Mucosa of stomach (tissue), 1 donor: ENCODE data around the gene IFITM10.

Source experiments
- H3K27me3 ChIP-seq: one replicate; pipeline ENCODE4 v1.7.0; 2013; ENCODE audit warnings: mild to moderate bottlenecking, low read length; ENCODE audit not compliant: control insufficient read depth, insufficient read depth
- H3K36me3 ChIP-seq: one replicate; pipeline ENCODE4 v1.7.0; 2013; ENCODE audit warnings: low read length; ENCODE audit not compliant: control insufficient read depth, insufficient read depth
- H3K4me1 ChIP-seq: one replicate; pipeline ENCODE4 v1.7.0; 2013; ENCODE audit warnings: mild to moderate bottlenecking, low read length; ENCODE audit not compliant: control insufficient read depth, insufficient read depth
- H3K4me3 ChIP-seq: one replicate; pipeline ENCODE4 v1.7.0; 2013; ENCODE audit warnings: low read length
- H3K9ac ChIP-seq: one replicate; pipeline ENCODE4 v1.7.0; 2013; ENCODE audit warnings: mild to moderate bottlenecking, low read length, moderate library complexity
- H3K9me3 ChIP-seq: one replicate; pipeline ENCODE4 v1.7.0; 2013; ENCODE audit warnings: mild to moderate bottlenecking, low read length, moderate library complexity; ENCODE audit not compliant: control insufficient read depth
- donor health status: Pancreatic carcinoma.

The IFITM10 gene

DNA sequence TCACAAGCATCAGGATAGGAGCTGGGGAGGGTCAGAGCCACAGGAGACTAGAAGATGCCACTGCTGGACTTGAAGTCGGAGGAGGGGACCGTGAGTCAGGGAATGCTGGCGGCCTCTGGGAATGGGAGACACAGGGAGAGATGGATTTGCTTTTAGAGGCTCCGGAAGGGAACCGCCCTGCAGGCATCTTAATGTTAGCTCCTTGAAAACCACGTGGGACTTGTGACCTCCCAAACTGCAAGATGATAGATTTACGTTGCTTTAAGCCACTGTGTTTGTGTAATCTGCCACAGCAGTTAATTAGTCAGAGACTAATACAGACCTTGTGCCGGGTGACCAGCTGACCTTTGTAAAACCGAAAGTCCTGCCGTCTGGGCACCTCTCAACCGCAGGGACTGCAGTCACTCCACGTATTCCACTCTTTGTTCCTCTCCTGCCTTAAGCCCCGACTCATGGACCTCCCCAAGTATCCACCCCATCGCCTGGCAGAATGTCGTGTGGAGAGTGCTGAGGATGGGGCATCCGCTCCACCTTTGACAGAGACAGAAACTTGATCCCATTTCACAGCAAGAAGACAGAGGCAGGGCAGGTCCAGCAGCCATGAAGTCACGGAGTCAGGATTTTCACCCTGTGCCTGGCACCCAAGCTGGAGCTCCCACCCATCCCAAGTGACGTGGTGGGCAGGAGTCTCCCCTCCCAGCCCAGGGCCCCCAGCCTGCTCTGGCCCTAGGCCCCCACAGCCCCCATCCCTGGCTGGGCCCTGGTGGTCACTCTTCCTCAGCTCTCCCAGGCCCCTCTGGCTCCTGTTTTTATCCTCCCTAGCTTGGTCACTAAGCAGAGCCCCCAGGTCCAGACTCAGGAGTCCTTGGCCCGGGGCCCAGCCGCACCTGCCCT, 32.7 kb upstream of the IFITM10 start:
- Histone ChIP-seq H3K4me1 (peaks cover 10% of the 10 kb centered on the region), H3K4me3 (no peak overlapping the region), H3K27me3 (no peaks in the 10 kb centered on the region), H3K9ac (no peak overlapping the region), H3K9me3 (no peaks in the 10 kb centered on the region), H3K36me3 (no peaks in the 10 kb centered on the region)

DNA sequence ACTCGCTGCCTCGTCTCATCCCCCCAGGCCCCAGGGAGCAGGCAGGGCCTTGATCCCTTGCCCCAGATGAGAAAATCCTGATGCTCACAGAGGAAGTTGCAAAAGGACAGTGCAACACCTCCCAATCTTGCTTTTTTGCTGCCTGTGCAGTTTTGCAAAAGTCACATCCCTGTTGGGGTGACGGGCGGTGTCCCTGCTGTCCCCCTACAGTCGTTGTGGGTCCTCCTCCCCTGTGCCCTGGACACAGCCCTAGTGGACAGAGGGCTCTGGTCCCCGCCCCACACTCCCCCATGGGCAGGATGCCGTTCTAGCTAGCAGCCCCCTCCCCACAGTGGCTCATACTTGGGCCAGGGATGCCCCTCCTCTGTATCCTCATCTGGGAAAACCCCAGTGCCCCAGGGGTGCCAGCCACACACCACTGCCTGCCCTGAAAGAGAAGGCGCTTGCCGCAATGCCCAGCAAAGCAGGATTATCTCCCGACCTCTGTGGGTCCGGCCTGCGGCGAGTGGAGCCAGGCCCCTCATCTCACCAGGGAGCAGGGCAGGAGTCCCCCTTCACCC, 31.7 kb upstream of the IFITM10 start:
- Histone ChIP-seq H3K9ac (no peak overlapping the region), H3K9me3 (no peaks in the 10 kb centered on the region), H3K4me3 (no peak overlapping the region), H3K36me3 (no peaks in the 10 kb centered on the region), H3K27me3 (no peaks in the 10 kb centered on the region), H3K4me1 (peaks cover 13% of the 10 kb centered on the region)

DNA sequence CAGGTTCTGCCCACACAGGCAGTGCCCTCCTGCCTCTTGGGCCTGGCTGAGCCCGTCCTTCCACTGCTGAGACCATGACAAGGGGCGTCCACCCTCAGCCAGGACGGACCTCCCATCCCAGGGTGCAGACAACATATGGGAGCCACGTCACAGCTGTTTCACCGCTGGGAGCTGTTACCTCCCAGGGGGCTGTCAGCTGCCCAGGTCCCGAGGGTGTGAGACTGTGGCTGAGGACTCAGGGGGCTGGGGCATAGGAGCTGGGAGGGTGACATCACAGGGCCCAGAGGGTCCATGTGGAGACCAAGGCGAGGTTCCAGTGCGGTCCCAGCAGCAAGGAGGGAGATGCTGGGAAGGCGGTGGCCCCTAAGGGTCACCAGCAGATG, 31.2 kb upstream of the IFITM10 start:
- H3K9ac ChIP-seq, result no peak overlapping the region
- H3K4me1 ChIP-seq, result peaks cover 13% of the 10 kb centered on the region
- no peaks in the 10 kb centered on the region for H3K36me3 ChIP-seq
- H3K27me3 ChIP-seq, result no peaks in the 10 kb centered on the region
- H3K4me3 ChIP-seq, result no peak overlapping the region
- no peaks in the 10 kb centered on the region for H3K9me3 ChIP-seq

DNA sequence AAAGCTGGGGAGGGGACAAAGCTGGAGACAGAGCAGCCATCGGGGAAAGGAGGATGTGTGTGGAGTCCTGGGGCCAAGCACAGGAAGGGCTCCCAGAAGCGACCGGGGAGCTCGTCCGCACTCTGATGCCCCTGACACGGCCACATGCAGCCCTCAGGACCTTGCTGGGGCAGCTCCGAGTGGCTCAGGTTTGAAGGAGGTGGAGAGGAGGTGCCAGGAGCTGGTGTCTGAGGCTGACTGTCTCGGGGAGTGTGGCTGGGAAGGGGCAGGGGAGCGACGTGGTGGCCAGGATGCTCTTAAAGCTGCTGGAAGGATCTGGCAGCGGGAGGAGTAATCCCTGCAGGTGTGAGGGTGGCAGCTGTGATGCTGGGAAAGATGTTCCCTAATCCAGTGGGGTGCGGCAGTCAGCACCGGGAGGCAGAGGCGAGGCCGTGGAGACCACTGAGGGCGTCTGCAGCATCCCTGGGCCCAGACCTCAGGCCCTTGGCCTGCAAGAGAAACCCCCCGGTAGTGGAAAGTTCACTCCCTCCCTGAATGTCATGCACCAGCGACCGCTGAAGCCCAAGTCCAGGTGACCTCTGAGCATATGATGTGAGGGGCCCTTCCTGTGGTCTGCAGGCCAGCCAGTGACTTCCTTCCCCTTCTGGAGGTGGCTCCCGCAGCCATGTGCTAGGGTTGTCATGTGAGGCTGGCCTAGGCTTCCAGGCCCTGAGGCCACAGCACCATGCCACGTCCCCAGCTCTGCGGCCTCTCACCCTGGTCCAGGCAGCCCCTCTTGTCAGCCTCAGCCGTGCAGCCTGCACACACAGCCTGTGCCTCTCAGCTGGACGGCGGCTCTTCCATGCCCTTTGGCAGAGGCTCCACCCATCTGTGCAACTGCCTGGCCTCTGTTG, 30.6 kb upstream of the IFITM10 start:
- Histone ChIP-seq H3K4me3 (no peak overlapping the region), H3K36me3 (no peaks in the 10 kb centered on the region), H3K27me3 (no peaks in the 10 kb centered on the region), H3K4me1 (peaks cover 13% of the 10 kb centered on the region), H3K9ac (no peak overlapping the region), H3K9me3 (no peaks in the 10 kb centered on the region)

DNA sequence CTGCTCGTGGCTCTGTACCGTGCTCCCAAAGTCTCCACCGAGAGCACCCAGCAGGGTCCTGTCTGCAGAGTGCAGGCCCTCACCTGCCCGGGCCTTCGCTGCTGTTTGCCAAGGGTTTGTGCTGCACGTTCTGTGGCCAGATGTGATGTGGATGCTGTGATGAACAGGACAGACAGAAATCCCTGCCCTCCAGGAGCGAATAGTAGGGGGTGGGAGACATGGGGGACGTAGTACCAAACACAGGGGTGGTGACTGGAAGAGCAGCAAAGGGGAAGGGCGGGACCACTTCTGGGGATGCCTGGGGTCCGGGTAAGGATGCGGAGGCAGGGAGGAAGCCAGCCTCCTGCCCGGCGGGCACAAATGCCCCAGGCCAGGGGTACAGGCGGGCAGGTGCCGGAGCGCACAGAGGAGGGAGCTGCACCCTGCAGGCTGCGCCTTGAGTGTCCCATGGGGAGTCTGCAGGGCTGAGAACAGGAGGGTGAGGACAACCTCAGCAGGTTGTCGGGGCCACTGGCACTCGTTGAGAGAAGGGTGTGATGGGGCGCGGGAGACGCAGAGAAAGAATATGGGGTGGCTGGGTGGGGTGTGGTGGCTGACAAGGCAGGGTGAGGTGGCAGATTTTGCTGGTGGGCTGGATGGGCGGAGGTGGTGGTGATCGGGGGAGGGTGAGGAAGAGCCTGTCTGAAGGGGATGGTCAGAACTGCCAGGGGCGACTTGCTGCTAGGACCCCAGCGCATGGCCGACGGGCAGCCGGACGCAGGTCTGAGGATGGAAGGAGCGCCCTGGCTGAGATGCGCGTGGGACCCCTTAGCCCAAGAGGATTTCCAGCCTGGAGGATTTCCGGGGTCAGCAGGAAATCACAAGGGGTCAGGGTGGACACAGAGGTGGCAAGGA, 29.7 kb upstream of the IFITM10 start:
- Histone ChIP-seq H3K27me3 (no peaks in the 10 kb centered on the region), H3K4me3 (no peak overlapping the region), H3K9me3 (no peaks in the 10 kb centered on the region), H3K36me3 (no peaks in the 10 kb centered on the region), H3K9ac (no peak overlapping the region), H3K4me1 (peaks cover 13% of the 10 kb centered on the region)

DNA sequence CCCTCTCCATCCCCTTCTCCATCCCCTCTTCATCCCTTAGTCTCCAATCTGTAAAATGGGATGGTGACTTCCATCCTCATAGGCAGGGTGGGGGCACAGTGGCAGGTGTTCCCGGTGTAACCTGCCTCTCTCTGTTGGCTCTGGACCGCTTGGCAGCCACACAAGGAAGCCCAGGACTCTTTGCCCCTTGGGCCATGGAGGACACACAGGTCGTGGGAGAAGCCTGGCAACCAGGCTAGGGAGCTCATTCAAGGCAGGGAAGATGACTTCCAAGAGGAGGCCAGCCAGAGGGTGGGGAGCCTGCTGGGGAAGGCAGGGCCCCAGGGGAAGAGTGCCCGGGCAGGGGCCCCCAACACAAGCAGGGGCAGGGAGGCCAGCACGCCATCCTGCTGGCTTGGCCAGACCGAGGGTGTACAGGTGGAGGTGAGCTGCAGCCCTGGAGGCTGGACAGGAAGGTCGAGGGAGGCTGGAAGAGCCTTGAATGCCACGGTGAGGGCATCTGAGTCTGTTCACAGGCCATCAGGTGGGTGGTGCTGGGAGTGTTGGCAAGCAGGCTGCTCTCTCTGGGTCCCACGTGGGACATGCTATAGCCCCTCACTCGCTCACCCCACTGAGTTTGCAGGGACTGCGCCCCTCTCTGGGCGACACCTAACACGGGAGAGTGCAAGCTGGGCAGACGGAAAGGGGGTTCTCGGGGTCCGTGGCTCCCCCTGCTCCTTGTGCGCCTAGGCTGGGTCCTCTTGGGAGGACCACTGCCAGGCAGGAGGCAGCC, 28.8 kb upstream of the IFITM10 start:
- Histone ChIP-seq H3K9me3 (no peaks in the 10 kb centered on the region), H3K9ac (no peak overlapping the region), H3K27me3 (no peaks in the 10 kb centered on the region), H3K36me3 (no peaks in the 10 kb centered on the region), H3K4me1 (peaks cover 13% of the 10 kb centered on the region), H3K4me3 (no peak overlapping the region)

DNA sequence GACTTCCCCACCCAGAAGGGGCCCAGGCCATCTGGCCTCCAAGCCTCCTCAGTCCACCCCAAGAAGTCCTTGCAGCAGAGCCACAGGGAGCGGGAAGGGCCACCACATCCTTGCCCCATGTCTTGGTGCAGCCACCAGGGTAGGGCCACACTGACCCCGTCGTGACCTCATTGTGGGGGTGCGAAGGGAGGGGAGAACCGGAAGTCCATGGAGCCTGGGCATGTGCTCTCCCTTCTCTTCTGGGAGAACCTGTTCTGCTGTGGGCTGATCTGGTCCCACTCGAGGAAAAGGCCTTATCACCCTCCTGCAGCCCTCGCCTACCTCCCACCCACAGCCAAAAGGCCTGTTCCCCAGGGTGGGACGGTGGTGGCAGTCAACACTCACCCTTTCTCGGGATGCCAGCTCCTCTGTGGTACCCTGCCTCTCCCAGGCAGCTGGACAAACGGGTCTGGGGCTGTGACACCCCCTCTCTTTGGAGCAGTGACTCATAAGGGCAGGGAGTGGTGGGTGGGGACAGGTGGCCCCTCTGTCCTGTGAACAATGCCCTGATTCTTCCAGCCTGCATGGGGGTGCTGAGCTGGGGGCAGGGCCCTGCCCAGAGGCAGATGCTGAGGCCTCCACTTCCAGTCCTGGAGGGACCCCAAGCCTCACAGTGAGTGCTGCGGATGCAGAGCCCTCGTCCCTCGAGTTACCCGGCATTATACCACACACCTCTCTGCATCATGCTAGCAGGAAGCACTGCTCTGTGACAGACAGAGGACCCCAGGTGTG, 27.9 kb upstream of the IFITM10 start:
- H3K36me3 ChIP-seq, result no peaks in the 10 kb centered on the region
- H3K27me3 ChIP-seq, result no peaks in the 10 kb centered on the region
- peaks cover 17% of the 10 kb centered on the region for H3K4me1 ChIP-seq
- H3K4me3 ChIP-seq, result no peak overlapping the region
- H3K9me3 ChIP-seq, result no peaks in the 10 kb centered on the region
- H3K9ac ChIP-seq, result no peak overlapping the region

DNA sequence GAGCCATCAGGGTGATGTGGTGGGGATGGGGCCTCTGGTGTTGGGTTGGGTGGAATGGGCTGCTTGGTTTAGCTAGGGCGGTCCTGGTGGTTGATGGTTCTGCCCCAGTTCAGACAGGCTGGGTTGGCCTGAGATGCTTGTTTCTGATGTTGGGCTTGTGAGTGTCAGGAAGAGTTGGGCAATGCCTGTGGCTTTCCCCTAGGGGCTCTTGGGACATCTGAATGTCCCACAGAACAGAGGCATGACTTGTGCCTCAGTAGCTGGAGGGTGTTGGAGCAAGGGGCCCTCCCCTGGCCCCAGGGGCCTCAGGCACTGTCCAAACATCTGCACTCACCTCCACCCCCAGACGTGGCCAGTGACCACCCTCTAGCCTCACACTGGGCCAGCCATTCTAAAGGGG, 27.3 kb upstream of the IFITM10 start:
- no peak overlapping the region for H3K4me3 ChIP-seq
- no peaks in the 10 kb centered on the region for H3K27me3 ChIP-seq
- peaks cover 21% of the 10 kb centered on the region for H3K4me1 ChIP-seq
- no peak overlapping the region for H3K9ac ChIP-seq
- H3K36me3 ChIP-seq, result no peaks in the 10 kb centered on the region
- no peaks in the 10 kb centered on the region for H3K9me3 ChIP-seq

DNA sequence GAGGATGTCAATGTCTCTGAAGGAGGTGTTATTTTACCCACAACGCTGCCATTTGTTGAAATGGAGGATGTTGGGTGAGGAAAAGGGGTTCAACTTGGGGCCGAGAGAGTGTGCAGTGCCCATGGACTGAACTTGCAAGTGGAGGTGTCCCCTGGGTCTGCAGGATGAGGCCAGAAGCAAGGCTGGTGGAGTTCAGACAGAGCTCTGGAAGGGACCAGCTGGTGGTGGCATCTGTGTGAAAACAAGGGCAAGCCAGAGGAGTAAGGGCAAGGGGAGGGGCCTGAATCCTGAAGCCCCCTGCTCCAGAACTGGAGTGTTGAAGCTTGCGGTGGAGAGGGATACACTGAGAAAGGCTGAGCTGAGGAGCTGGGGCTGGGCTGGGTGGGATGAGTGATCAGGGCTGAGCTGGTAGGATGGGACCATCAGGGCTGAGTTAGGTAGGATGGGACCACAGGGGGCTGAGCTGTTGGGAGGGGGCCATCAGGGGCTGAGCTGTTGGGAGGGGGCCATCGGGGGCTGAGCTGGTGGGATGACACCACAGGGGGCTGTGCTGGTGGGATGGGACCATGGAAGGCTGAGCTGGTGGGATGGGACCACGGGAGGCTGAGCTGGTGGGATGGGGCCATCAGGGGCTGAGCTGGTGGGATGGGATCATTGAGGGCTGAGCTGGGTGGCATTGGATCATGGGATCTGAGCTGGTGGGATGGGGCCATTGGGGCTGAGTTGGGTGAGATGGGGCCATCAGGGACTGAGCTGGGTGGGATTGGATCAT, 26.7 kb upstream of the IFITM10 start:
- H3K9ac ChIP-seq, result no peak overlapping the region
- no peaks in the 10 kb centered on the region for H3K9me3 ChIP-seq
- H3K4me1 ChIP-seq, result peaks cover 27% of the 10 kb centered on the region
- no peaks in the 10 kb centered on the region for H3K36me3 ChIP-seq
- H3K4me3 ChIP-seq, result no peak overlapping the region
- no peaks in the 10 kb centered on the region for H3K27me3 ChIP-seq

DNA sequence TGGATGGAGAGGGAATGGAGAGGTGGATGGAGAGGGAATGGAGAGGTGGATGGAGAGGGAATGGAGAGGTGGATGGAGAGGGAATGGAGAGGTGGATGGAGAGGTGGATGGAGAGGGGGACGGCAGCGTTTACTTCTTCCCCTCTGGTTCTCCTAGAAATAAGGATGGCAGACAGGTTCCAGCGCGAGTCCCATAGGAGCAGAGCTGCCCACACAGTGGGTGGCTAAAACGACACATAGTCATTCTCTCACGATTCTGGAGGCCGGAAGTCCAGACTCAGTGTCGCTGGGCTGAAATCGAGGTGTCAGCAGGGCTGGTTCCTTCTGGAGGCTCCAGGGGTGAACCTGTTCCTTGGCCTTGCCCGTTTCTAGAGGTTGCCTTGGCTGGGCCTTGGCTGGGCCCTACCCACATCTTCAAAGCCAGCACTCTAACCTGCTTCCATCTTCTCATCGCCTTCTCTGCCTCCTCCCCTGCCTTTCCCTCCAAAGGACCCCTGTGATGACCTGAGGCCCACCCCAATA, 26.0 kb upstream of the IFITM10 start:
- Histone ChIP-seq H3K27me3 (no peaks in the 10 kb centered on the region), H3K4me1 (peaks cover 27% of the 10 kb centered on the region)

More for the DNA sequence above, 26.0 kb upstream of the IFITM10 start:
- no peak overlapping the region for H3K9ac ChIP-seq
- no peaks in the 10 kb centered on the region for H3K36me3 ChIP-seq
- no peaks in the 10 kb centered on the region for H3K9me3 ChIP-seq
- no peak overlapping the region for H3K4me3 ChIP-seq
